ENCODE measurements around the gene MED8.

The MED8 gene

DNA sequence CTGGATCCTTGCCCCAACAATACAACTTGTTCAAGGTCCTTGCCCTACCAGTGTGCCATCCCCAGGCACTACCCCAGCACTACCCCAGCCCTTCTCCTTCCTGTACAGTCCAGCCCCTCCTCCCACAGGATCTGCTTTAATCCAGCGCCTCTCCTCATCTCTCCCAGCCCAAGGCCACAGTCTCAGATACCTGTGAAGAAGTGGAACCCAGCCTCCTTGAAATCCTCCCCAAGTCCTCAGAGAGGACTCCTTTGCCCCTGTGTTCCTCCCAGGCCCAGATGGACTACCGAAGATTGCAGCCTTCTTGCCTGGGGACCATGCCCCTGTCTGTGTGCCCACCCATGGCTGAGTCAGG lies 37.3 kb downstream of the MED8 start:
- DNase-seq (ENCODE audit: low spot score in 2 of 2): no peak
- in situ Hi-C loops (cut with MboI; ENCODE audit: low sequenced_read_pairs): no loop called here
- no peaks in the 10 kb centered on the region for H3K27me3 ChIP-seq (ENCODE audit: low read depth)
- no peaks in the 10 kb centered on the region for H3K9me3 ChIP-seq
- H3K4me3 ChIP-seq: no peak overlapping the region
- H3K4me1 ChIP-seq: no peaks in the 10 kb centered on the region; the same call in 1 of the 2 replicates
- no peaks in the 10 kb centered on the region for H3K36me3 ChIP-seq (replicated peaks)

DNA sequence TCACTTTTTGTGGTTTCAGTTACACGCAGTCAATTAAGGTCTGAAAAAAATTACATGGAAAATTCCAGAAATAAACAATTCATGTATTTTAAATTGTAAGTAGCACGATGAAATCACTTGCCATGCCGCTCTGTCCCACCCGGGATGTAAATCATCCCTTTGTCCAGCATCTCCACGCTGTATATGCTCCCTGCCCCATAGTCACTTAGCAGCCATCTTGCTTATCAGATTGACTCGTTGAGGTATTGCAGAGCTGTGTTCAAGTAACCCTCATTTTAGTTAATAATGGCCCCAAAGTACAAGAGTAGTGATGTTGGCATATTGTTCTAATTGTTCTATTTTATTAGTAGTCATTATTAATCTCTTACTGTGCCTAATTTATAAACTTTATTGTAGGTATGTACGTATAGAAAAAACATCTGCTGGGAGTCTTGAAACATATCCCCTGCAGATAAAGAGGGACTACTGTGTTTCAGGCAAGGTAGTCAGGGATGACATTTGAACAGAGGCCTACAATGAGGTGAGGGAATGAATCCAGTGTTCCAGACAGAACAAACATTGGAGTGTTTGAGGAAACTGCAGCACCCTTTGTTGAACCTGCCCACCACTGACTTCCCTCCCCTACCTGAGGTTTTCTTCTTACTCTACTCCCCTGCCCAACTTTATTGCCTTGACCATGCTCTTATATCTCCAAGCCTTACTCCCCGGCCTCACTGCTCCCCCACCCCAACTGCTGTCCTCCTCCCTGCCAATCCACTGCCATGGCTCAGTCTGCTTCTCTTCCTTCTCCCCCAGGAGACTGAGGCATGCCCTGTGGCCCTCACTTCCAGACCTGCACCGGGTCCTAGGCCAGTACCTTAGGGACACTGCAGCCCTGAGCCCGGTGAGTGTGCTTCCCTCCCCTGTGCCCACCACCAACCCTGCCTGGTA lies 37.9 kb downstream of the MED8 start:
- H3K36me3 ChIP-seq (replicated peaks): no peaks in the 10 kb centered on the region
- in situ Hi-C loops (cut with MboI; ENCODE audit: low sequenced_read_pairs): no loop called here
- H3K4me1 ChIP-seq: no peaks in the 10 kb centered on the region; the same call in 1 of the 2 replicates
- H3K27me3 ChIP-seq (ENCODE audit: low read depth): no peaks in the 10 kb centered on the region
- H3K4me3 ChIP-seq: no peak overlapping the region
- H3K9me3 ChIP-seq: no peaks in the 10 kb centered on the region
- no peak for DNase-seq (ENCODE audit: low spot score in 2 of 2)

- H3K27me3 ChIP-seq (ENCODE audit: low read depth): no peaks in the 10 kb centered on the region
- no peaks in the 10 kb centered on the region for H3K36me3 ChIP-seq (replicated peaks)
- in situ Hi-C loops (cut with MboI; ENCODE audit: low sequenced_read_pairs): no loop called here
- no peaks in the 10 kb centered on the region; the same call in 1 of the 2 replicates for H3K4me1 ChIP-seq
- H3K9me3 ChIP-seq: no peaks in the 10 kb centered on the region
- no peak for DNase-seq (ENCODE audit: low spot score in 2 of 2)
- no peak overlapping the region for H3K4me3 ChIP-seq
Measured at GRCh38 chr1:43350976-43351375, 38.6 kb downstream of the MED8 start.

- H3K27me3 ChIP-seq (ENCODE audit: low read depth): no peaks in the 10 kb centered on the region
- H3K4me3 ChIP-seq: no peak overlapping the region
- no peak for DNase-seq (ENCODE audit: low spot score in 2 of 2)
- H3K4me1 ChIP-seq: no peaks in the 10 kb centered on the region; the same call in 1 of the 2 replicates
- in situ Hi-C loops (cut with MboI; ENCODE audit: low sequenced_read_pairs): no loop called here
- H3K9me3 ChIP-seq: no peaks in the 10 kb centered on the region
- no peaks in the 10 kb centered on the region for H3K36me3 ChIP-seq (replicated peaks)
Measured at GRCh38 chr1:43349594-43350306, 39.9 kb downstream of the MED8 start.

GRCh38 chr1:43348809-43349593 lies 40.6 kb downstream of the MED8 start:
- H3K9me3 ChIP-seq: no peaks in the 10 kb centered on the region
- H3K27me3 ChIP-seq (ENCODE audit: low read depth): no peaks in the 10 kb centered on the region
- H3K4me1 ChIP-seq: no peaks in the 10 kb centered on the region; the same call in 1 of the 2 replicates
- no peak overlapping the region for H3K4me3 ChIP-seq
- no peak for DNase-seq (ENCODE audit: low spot score in 2 of 2)
- no peaks in the 10 kb centered on the region for H3K36me3 ChIP-seq (replicated peaks)
- in situ Hi-C loops (cut with MboI; ENCODE audit: low sequenced_read_pairs): no loop called here

DNA sequence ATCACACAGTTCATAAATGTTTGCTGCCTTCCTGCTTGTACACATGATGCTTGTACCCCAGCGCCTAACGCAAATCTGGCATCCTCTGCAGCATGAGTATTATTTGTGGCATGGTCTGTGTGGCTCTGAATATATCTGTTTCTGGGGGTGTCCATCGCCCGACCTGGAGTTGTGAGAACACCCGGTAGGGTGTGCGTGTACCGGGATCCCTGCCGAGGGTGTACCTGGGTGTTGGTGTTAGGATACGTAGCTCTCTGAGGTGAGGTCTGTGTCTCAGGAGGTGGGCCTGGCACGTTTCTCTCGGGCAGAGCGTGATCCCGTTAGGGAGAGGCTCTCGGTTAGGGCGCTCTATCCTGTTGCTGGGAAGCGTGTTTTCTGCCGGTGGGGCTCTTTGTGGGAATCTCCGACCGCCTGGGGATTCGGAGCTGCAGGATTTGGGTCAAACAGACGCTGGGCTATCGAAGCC lies 41.2 kb downstream of the MED8 start:
- no peak for DNase-seq (ENCODE audit: low spot score in 2 of 2)
- no peaks in the 10 kb centered on the region for H3K4me1 ChIP-seq

DNA sequence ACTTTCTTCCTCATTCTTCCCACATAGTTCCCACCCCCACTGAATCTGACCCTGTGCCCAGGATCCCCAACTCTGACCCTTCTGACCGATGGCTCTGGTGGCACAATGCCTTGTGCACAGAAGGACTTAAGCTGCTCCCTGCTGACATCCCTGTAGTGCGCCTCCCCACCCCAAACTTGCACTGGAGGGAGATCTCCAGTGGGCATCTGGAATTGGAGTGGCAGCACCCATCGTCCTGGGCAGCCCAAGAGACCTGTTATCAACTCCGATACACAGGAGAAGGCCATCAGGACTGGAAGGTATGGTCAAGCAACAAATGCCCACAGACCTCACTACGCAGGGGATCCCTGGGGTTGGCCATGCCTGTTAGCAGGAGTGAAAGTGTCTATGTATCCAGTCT lies 43.0 kb downstream of the MED8 start:
- in situ Hi-C loops (cut with MboI; ENCODE audit: low sequenced_read_pairs): no loop called here
- Histone ChIP-seq H3K27me3 (ENCODE audit: low read depth) (no peaks in the 10 kb centered on the region), H3K9me3 (no peaks in the 10 kb centered on the region), H3K4me1 (no peaks in the 10 kb centered on the region), H3K36me3 (replicated peaks) (no peaks in the 10 kb centered on the region), H3K4me3 (no peak overlapping the region)
- DNase-seq (ENCODE audit: low spot score in 2 of 2): no peak

More for the DNA sequence above, 41.2 kb downstream of the MED8 start:
- in situ Hi-C loops (cut with MboI; ENCODE audit: low sequenced_read_pairs): no loop called here
- Histone ChIP-seq H3K4me3 (no peak overlapping the region), H3K27me3 (ENCODE audit: low read depth) (no peaks in the 10 kb centered on the region), H3K36me3 (replicated peaks) (no peaks in the 10 kb centered on the region), H3K9me3 (no peaks in the 10 kb centered on the region)

GRCh38 chr1:43345120-43345519 lies 44.5 kb downstream of the MED8 start:
- Histone ChIP-seq H3K4me1 (no peaks in the 10 kb centered on the region), H3K27me3 (ENCODE audit: low read depth) (no peaks in the 10 kb centered on the region), H3K36me3 (replicated peaks) (no peaks in the 10 kb centered on the region), H3K9me3 (no peaks in the 10 kb centered on the region), H3K4me3 (no peak overlapping the region)
- DNase-seq (ENCODE audit: low spot score in 2 of 2): no peak
- in situ Hi-C loops (cut with MboI; ENCODE audit: low sequenced_read_pairs): no loop called here

- H3K9me3 ChIP-seq: no peaks in the 10 kb centered on the region
- H3K27me3 ChIP-seq (ENCODE audit: low read depth): no peaks in the 10 kb centered on the region
- DNase-seq (ENCODE audit: low spot score in 2 of 2): no peak
- no peaks in the 10 kb centered on the region for H3K4me1 ChIP-seq
- in situ Hi-C loops (cut with MboI; ENCODE audit: low sequenced_read_pairs): no loop called here
- no peak overlapping the region for H3K4me3 ChIP-seq
- H3K36me3 ChIP-seq (replicated peaks): no peaks in the 10 kb centered on the region
Measured at GRCh38 chr1:43344267-43344850, 45.2 kb downstream of the MED8 start.

DNA sequence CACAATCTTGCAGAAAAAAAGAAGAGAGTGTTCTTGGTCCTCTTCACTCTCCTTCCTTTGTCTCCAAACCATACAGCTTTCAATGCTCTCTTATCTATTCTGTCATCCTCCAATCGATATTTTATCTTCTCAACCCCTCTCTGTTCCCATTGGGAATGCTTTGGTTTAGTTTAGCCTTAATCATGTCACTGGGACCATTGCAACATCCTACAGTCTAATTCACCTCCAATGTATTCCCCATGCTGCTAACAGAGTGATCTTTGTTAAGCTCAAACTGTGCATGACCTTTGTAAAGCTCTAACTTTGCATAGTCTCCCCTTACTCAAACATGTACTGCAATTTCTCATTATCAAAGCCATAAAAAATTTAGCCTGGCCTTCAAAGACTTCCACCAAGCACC lies 49.0 kb downstream of the MED8 start:
- no peaks in the 10 kb centered on the region for H3K4me1 ChIP-seq
- H3K4me3 ChIP-seq: no peak overlapping the region
- in situ Hi-C loops (cut with MboI; ENCODE audit: low sequenced_read_pairs): no loop called here
- no peaks in the 10 kb centered on the region for H3K36me3 ChIP-seq (replicated peaks)
- DNase-seq (ENCODE audit: low spot score in 2 of 2): no peak
- H3K9me3 ChIP-seq: no peaks in the 10 kb centered on the region
- H3K27me3 ChIP-seq (ENCODE audit: low read depth): no peaks in the 10 kb centered on the region

DNA sequence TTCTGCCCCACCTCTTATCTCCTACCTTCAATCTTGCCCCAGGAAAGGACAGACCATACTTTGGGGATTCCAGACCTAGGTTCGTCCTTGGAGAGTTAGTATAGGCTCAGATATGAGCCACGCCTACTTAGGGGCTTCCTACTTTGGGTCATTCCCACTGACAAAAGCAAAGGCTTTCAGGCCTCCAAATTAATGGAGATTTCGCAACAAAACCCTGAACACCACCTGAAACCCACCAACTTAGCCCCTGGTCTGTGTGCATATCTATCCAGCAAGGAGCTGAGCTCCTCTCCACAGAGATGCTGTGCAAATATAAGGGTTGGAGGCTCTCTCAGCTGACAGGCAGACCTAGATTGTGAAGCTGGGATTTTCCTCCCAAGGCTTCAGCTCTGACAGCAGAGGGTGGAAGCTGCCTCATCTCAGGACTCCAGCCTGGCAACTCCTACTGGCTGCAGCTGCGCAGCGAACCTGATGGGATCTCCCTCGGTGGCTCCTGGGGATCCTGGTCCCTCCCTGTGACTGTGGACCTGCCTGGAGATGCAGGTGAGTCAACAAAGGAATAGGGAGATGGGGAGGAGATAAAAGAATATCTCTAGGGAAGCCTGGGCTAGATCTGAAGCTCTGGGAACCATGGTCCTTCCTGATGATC lies 49.9 kb downstream of the MED8 start:
- H3K4me3 ChIP-seq: no peak overlapping the region
- H3K9me3 ChIP-seq: no peaks in the 10 kb centered on the region
- DNase-seq (ENCODE audit: low spot score in 2 of 2): no peak
- H3K4me1 ChIP-seq: no peaks in the 10 kb centered on the region
- in situ Hi-C loops (cut with MboI; ENCODE audit: low sequenced_read_pairs): no loop called here
- H3K36me3 ChIP-seq (replicated peaks): no peaks in the 10 kb centered on the region
- no peaks in the 10 kb centered on the region for H3K27me3 ChIP-seq (ENCODE audit: low read depth)

GRCh38 chr1:43338001-43338400 lies 51.6 kb downstream of the MED8 start:
- no peaks in the 10 kb centered on the region for H3K9me3 ChIP-seq
- in situ Hi-C loops (cut with MboI; ENCODE audit: low sequenced_read_pairs): no loop called here
- DNase-seq (ENCODE audit: low spot score in 2 of 2): no peak
- no peaks in the 10 kb centered on the region for H3K27me3 ChIP-seq (ENCODE audit: low read depth)
- H3K4me1 ChIP-seq: no peaks in the 10 kb centered on the region
- H3K4me3 ChIP-seq: no peak overlapping the region
- no peaks in the 10 kb centered on the region for H3K36me3 ChIP-seq (replicated peaks)

- Histone ChIP-seq H3K36me3 (replicated peaks) (no peaks in the 10 kb centered on the region), H3K27me3 (ENCODE audit: low read depth) (no peaks in the 10 kb centered on the region), H3K9me3 (no peaks in the 10 kb centered on the region), H3K4me3 (no peak within 1 kb of the TSS), H3K4me1 (no peaks in the 10 kb centered on the region)
- in situ Hi-C loops (cut with MboI; ENCODE audit: low sequenced_read_pairs): no loop called here
- no peak for DNase-seq (ENCODE audit: low spot score in 2 of 2)
Measured at GRCh38 chr1:43337588-43337987, 52.0 kb downstream of the MED8 start, which contains the start of gene MPL. MPL (plus strand) TSS chr1:43337818; CDS start chr1:43337849, 31 bp downstream.

All from HAP-1 (cell line).